Measurements from ENCODE around the gene FBLN1. TPM values are rescaled to one million over a fixed set of nuclear protein-coding genes. Genes with fewer than 3 reads are reported as not detected.
A peak's percentile ranks its signal among the peaks of the same experiment; 100 is the strongest.
"Not testable (repeated sequence)": the region's sequence is repeated elsewhere in the genome, so short reads cannot be mapped to it uniquely, and the experiment has no call there.

The FBLN1 gene
- total and polyA plus RNA-seq, 5 donors from 2014 or later: 0.49 TPM; not detected in 4

- H3K36me3 Mint-ChIP-seq; ATAC-seq (ENCODE audit: low read depth in 2 of 2); H3K27me3 Mint-ChIP-seq; H3K4me3 ChIP-seq (ENCODE audit: low read depth, low read length); H3K9me3 ChIP-seq (ENCODE audit: control insufficient read depth in 2 of 2, low read length in 2 of 2); H3K27ac ChIP-seq (ENCODE audit: insufficient read depth, low read length, poor library complexity, severe bottlenecking); H3K4me3 Mint-ChIP-seq; H3K4me1 ChIP-seq (ENCODE audit: control insufficient read depth, insufficient read depth, low read length, poor library complexity, severe bottlenecking); H3K27me3 ChIP-seq (ENCODE audit: control insufficient read depth, insufficient read depth, low read length); H3K4me1 Mint-ChIP-seq; H3K27ac Mint-ChIP-seq; DNase-seq; H3K36me3 ChIP-seq (ENCODE audit: control insufficient read depth, insufficient read depth, low read length): not testable (repeated sequence)
- H3K9me3 Mint-ChIP-seq: peaks cover 1 to 15% (median 8%) of the 10 kb centered on the region in 7 donors
Observed at GRCh38 chr22:45560761-45561160, 58.1 kb downstream of the FBLN1 start.

GRCh38 chr22:45562102-45562501 lies 59.4 kb downstream of the FBLN1 start:
- Histone ChIP-seq H3K4me3 (ENCODE audit: low read depth, low read length) (no peak overlapping the region), H3K4me1 (ENCODE audit: control insufficient read depth, insufficient read depth, low read length, poor library complexity, severe bottlenecking) (no peaks in the 10 kb centered on the region), H3K36me3 (ENCODE audit: control insufficient read depth, insufficient read depth, low read length) (no peaks in the 10 kb centered on the region), H3K27ac (ENCODE audit: insufficient read depth, low read length, poor library complexity, severe bottlenecking) (no peak overlapping the region), H3K27me3 (ENCODE audit: control insufficient read depth, insufficient read depth, low read length) (no peaks in the 10 kb centered on the region), H3K9me3 (ENCODE audit: control insufficient read depth in 2 of 2, low read length in 2 of 2) (peaks cover 3 to 5% of the 10 kb centered on the region in 2 experiments)
- ATAC-seq (ENCODE audit: low read depth in 2 of 2): no peak
- H3K4me1 Mint-ChIP-seq: no peaks in the 10 kb centered on the region
- no peak overlapping the region for H3K27ac Mint-ChIP-seq
- no peak for DNase-seq
- no peak overlapping the region for H3K4me3 Mint-ChIP-seq
- peaks cover 4% of the 10 kb centered on the region for H3K36me3 Mint-ChIP-seq
- H3K27me3 Mint-ChIP-seq: peaks cover 10% of the 10 kb centered on the region
- peaks cover 1 to 15% (median 8%) of the 10 kb centered on the region in 7 donors for H3K9me3 Mint-ChIP-seq

- no peaks in the 10 kb centered on the region for H3K27me3 ChIP-seq (ENCODE audit: control insufficient read depth, insufficient read depth, low read length)
- no peak overlapping the region for H3K4me3 Mint-ChIP-seq
- no peak overlapping the region for H3K27ac Mint-ChIP-seq
- no peak overlapping the region for H3K4me3 ChIP-seq (ENCODE audit: low read depth, low read length)
- DNase-seq (no peak), ATAC-seq (ENCODE audit: low read depth in 2 of 2) (no peak)
- peaks cover 1 to 15% (median 8%) of the 10 kb centered on the region in 7 donors for H3K9me3 Mint-ChIP-seq
- peaks cover 3 to 5% of the 10 kb centered on the region in 2 experiments for H3K9me3 ChIP-seq (ENCODE audit: control insufficient read depth in 2 of 2, low read length in 2 of 2)
- peaks cover 11% of the 10 kb centered on the region for H3K27me3 Mint-ChIP-seq
- peaks cover 4% of the 10 kb centered on the region for H3K36me3 Mint-ChIP-seq
- H3K4me1 ChIP-seq (ENCODE audit: control insufficient read depth, insufficient read depth, low read length, poor library complexity, severe bottlenecking): no peaks in the 10 kb centered on the region
- no peak overlapping the region for H3K27ac ChIP-seq (ENCODE audit: insufficient read depth, low read length, poor library complexity, severe bottlenecking)
- H3K36me3 ChIP-seq (ENCODE audit: control insufficient read depth, insufficient read depth, low read length): no peaks in the 10 kb centered on the region
- no peaks in the 10 kb centered on the region for H3K4me1 Mint-ChIP-seq
Observed at GRCh38 chr22:45562537-45563361, 60.1 kb downstream of the FBLN1 start.

GRCh38 chr22:45563362-45564040 lies 60.8 kb downstream of the FBLN1 start:
- H3K27ac Mint-ChIP-seq: no peak overlapping the region
- H3K4me1 Mint-ChIP-seq: no peaks in the 10 kb centered on the region
- H3K4me1 ChIP-seq (ENCODE audit: control insufficient read depth, insufficient read depth, low read length, poor library complexity, severe bottlenecking): no peaks in the 10 kb centered on the region
- no peaks in the 10 kb centered on the region for H3K27me3 ChIP-seq (ENCODE audit: control insufficient read depth, insufficient read depth, low read length)
- peaks cover 4% of the 10 kb centered on the region for H3K36me3 Mint-ChIP-seq
- no peaks in the 10 kb centered on the region for H3K36me3 ChIP-seq (ENCODE audit: control insufficient read depth, insufficient read depth, low read length)
- no peak overlapping the region for H3K4me3 ChIP-seq (ENCODE audit: low read depth, low read length)
- DNase-seq (no peak), ATAC-seq (ENCODE audit: low read depth in 2 of 2) (no peak)
- H3K9me3 ChIP-seq (ENCODE audit: control insufficient read depth in 2 of 2, low read length in 2 of 2): peaks cover 3 to 5% of the 10 kb centered on the region in 2 experiments
- H3K27me3 Mint-ChIP-seq: peaks cover 14% of the 10 kb centered on the region
- peaks cover 1 to 17% (median 8%) of the 10 kb centered on the region in 7 donors for H3K9me3 Mint-ChIP-seq
- H3K4me3 Mint-ChIP-seq: no peak overlapping the region
- no peak overlapping the region for H3K27ac ChIP-seq (ENCODE audit: insufficient read depth, low read length, poor library complexity, severe bottlenecking)

GRCh38 chr22:45564349-45565030 lies 61.8 kb downstream of the FBLN1 start:
- no peaks in the 10 kb centered on the region for H3K27me3 ChIP-seq (ENCODE audit: control insufficient read depth, insufficient read depth, low read length)
- DNase-seq: no peak
- no peaks in the 10 kb centered on the region for H3K4me1 Mint-ChIP-seq
- no peaks in the 10 kb centered on the region for H3K4me1 ChIP-seq (ENCODE audit: control insufficient read depth, insufficient read depth, low read length, poor library complexity, severe bottlenecking)
- no peak overlapping the region for H3K4me3 Mint-ChIP-seq
- peaks cover 4% of the 10 kb centered on the region for H3K36me3 Mint-ChIP-seq
- ATAC-seq (ENCODE audit: low read depth in 2 of 2): no peak
- H3K27ac ChIP-seq (ENCODE audit: insufficient read depth, low read length, poor library complexity, severe bottlenecking): no peak overlapping the region
- H3K4me3 ChIP-seq (ENCODE audit: low read depth, low read length): no peak overlapping the region
- H3K27me3 Mint-ChIP-seq: peaks cover 14% of the 10 kb centered on the region
- H3K27ac Mint-ChIP-seq: peak overlapping the region in 1 of 3 donors; percentile 76
- H3K9me3 Mint-ChIP-seq: peaks cover 1 to 19% (median 8%) of the 10 kb centered on the region in 7 donors
- H3K36me3 ChIP-seq (ENCODE audit: control insufficient read depth, insufficient read depth, low read length): no peaks in the 10 kb centered on the region
- H3K9me3 ChIP-seq (ENCODE audit: control insufficient read depth in 2 of 2, low read length in 2 of 2): peaks cover 3 to 5% of the 10 kb centered on the region in 2 experiments

GRCh38 chr22:45565171-45565570 lies 62.5 kb downstream of the FBLN1 start:
- ATAC-seq (ENCODE audit: low read depth in 2 of 2): no peak
- Histone ChIP-seq H3K27me3 (ENCODE audit: control insufficient read depth, insufficient read depth, low read length) (no peaks in the 10 kb centered on the region), H3K27ac (ENCODE audit: insufficient read depth, low read length, poor library complexity, severe bottlenecking) (no peak overlapping the region), H3K4me3 (ENCODE audit: low read depth, low read length) (no peak overlapping the region), H3K9me3 (ENCODE audit: control insufficient read depth in 2 of 2, low read length in 2 of 2) (peaks cover 0 to 3% of the 10 kb centered on the region in 2 experiments), H3K4me1 (ENCODE audit: control insufficient read depth, insufficient read depth, low read length, poor library complexity, severe bottlenecking) (no peaks in the 10 kb centered on the region), H3K36me3 (ENCODE audit: control insufficient read depth, insufficient read depth, low read length) (no peaks in the 10 kb centered on the region)
- DNase-seq: no peak
- Mint-ChIP-seq H3K27ac (no peak overlapping the region), H3K36me3 (peaks cover 4% of the 10 kb centered on the region), H3K9me3 (peaks cover 1 to 20% (median 6%) of the 10 kb centered on the region in 7 donors), H3K4me1 (no peaks in the 10 kb centered on the region), H3K4me3 (no peak overlapping the region), H3K27me3 (peaks cover 14% of the 10 kb centered on the region)

GRCh38 chr22:45565973-45566372 lies 63.3 kb downstream of the FBLN1 start:
- H3K36me3 Mint-ChIP-seq: peaks cover 4% of the 10 kb centered on the region
- ATAC-seq (ENCODE audit: low read depth in 2 of 2): no peak
- H3K4me1 ChIP-seq (ENCODE audit: control insufficient read depth, insufficient read depth, low read length, poor library complexity, severe bottlenecking): no peaks in the 10 kb centered on the region
- peaks cover 0 to 3% of the 10 kb centered on the region in 2 experiments for H3K9me3 ChIP-seq (ENCODE audit: control insufficient read depth in 2 of 2, low read length in 2 of 2)
- no peaks in the 10 kb centered on the region for H3K27me3 ChIP-seq (ENCODE audit: control insufficient read depth, insufficient read depth, low read length)
- peaks cover 1 to 20% (median 4%) of the 10 kb centered on the region in 7 donors for H3K9me3 Mint-ChIP-seq
- DNase-seq: no peak
- H3K4me3 Mint-ChIP-seq: no peak overlapping the region
- no peak overlapping the region for H3K4me3 ChIP-seq (ENCODE audit: low read depth, low read length)
- peaks cover 14% of the 10 kb centered on the region for H3K27me3 Mint-ChIP-seq
- no peaks in the 10 kb centered on the region for H3K4me1 Mint-ChIP-seq
- H3K27ac ChIP-seq (ENCODE audit: insufficient read depth, low read length, poor library complexity, severe bottlenecking): no peak overlapping the region
- no peak overlapping the region for H3K27ac Mint-ChIP-seq
- H3K36me3 ChIP-seq (ENCODE audit: control insufficient read depth, insufficient read depth, low read length): no peaks in the 10 kb centered on the region

All from CD4-positive, CD25-positive, alpha-beta regulatory T cell (primary cell).